GM21576 (cell line): ENCODE data around the gene GTSF1L.
A peak's percentile ranks its signal among the peaks of the same experiment; 100 is the strongest.

ENCODE experiments used
- ATAC-seq: cut with Tn5 transposase; IDR thresholded peaks from one replicate; pipeline ENCODE4 v1.9.1; 2021; ENCODE audit warnings: mild to moderate bottlenecking, moderate library complexity; ENCODE audit not compliant: unreplicated experiment

Gene GTSF1L

GRCh38 chr20:43746344-43747137 lies 19.7 kb upstream of the GTSF1L start:
- no peak for ATAC-seq

DNA sequence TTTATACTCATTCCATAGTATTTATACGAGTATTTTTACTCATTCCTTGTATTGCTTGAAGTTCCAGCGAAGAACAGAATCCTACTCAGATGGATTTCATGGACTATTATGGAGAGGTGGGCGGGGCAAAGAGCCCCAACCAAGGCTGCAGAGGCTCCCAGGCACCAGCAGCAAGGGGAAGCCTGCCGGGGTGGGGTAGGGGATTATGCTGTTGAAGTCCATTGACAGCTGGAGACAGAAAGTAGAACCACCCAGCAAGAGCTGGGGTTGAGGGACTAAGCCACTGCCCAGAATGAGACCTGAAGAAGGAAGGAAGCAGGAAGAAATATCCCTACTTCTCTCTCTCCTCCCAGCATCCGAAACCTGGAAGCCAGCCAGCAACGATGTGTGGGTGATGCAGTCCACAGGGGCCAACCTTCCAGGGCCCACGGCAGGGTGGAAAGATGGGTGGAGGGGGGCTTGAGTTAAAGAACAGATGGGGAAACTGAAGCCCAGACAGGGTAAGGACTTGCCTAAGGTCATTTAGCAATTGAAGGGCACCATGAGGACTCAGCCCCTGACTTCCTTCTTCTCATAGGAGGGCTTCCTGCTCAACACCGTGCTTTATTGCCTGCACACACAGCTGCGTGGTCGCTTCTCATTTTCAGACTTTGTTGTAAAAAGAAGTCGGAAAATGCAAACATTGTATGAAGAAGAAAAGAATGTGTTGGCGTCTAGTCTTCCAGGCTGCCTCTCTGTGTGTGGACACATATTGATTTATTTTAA lies 18.3 kb upstream of the GTSF1L start:
- no peak for ATAC-seq

- no peak for ATAC-seq
Observed at GRCh38 chr20:43744151-43744611, 17.4 kb upstream of the GTSF1L start.

DNA sequence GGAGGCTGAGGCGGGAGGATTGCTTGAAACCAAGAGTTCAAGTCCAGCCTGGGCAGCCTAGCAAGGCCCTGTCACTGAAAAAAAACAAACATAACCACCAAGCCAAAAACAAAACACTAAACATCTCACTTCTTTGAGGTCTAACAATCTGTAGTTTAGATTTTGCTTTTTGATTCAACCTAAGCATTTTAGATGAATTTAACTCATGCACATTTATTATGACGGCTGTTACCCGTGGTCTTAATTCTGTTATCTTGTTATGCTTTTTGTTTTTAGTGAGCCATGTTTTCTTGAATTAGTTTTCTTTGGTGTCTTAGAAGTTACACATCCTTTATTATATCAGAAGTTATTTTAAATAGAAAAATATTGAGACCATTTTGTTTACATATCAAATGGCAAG lies 13.8 kb upstream of the GTSF1L start:
- no peak for ATAC-seq

GRCh38 chr20:43739148-43739749 lies 12.4 kb upstream of the GTSF1L start:
- no peak for ATAC-seq

GRCh38 chr20:43737925-43738324 lies 11.1 kb upstream of the GTSF1L start:
- no peak for ATAC-seq

GRCh38 chr20:43736588-43737158 lies 9.9 kb upstream of the GTSF1L start:
- ATAC-seq: peak; percentile 67

DNA sequence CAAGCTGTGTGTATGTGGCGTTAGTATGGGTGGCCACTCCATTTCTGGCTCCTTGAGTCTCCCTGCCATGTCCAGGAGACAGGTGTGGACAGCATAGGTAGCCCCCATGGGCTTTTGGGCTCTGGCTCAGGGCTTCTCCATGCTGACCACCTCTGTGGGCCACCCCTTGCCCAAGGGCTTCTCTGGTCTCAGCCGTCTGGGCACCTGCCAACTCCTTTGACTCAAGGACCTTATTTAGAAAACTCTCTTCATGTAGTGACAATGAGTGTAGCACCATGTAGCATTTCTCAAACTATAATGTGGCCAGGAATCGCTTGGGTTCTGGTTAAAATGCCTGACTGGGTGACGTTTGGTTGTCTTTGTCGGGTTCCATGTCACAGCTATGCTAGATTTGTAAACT lies 5.1 kb upstream of the GTSF1L start:
- ATAC-seq: no peak

DNA sequence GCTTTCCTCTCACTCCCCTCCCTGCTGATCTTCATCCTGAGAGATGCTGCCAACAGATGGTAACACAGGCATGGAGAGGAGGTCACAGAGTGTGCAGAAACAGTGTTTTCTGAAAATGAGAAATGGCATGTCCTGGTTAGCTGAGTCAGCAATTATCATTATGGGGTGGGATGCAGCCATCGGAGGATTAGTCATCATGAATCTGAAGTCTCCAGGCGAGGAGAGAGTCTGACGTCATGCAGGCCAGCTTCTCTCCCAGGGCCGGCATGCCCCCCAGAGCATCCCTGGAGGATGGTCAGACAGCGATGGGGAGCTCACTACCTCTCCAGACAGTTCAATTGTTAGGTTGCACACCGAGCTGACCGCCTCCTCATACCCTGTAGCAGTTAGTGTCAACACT lies 4.7 kb upstream of the GTSF1L start:
- ATAC-seq: no peak

- ATAC-seq: no peak
Observed at GRCh38 chr20:43728686-43729255, 2.0 kb upstream of the GTSF1L start.

- ATAC-seq: no peak
Observed at GRCh38 chr20:43727980-43728590, 1.3 kb upstream of the GTSF1L start.

DNA sequence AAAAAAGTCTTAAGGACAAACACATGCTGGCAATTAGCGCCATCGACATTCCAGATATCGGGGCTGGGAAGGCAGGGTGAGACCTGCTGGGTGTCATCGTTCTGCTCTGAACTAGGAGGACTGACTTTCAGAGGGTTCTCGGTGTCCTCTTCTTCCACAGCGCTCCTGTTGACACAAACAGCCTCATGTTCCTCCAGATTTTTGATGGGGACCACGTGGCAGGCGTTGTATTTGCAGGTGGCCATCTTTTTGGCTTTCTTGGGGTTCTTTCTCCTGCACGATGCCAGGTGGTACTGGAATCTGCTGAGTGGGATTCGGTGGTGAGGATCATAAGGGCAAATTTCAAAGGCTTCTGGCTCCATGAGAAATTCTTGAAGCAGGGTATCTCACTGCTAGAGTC lies 469 bp downstream of the GTSF1L start:
- ATAC-seq: no peak

DNA sequence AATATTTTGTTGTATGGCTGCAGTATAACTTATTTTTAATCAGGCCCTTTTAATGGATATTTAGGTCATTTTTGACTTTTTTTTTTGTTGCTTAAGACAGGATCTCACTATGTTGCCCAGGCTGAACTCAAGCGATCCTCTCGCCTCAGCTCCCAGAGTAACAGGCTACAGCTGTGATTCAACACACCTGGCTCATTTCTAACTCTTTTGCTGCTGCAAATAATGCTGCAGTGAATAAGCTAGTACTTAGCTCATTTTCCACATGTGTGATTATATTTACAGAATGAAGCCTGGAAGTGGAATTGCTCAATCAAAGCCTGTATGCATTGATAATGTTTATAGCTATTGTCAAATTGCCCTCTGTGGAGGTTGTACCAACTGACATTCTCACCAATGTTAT lies 1.1 kb downstream of the GTSF1L start:
- no peak for ATAC-seq

DNA sequence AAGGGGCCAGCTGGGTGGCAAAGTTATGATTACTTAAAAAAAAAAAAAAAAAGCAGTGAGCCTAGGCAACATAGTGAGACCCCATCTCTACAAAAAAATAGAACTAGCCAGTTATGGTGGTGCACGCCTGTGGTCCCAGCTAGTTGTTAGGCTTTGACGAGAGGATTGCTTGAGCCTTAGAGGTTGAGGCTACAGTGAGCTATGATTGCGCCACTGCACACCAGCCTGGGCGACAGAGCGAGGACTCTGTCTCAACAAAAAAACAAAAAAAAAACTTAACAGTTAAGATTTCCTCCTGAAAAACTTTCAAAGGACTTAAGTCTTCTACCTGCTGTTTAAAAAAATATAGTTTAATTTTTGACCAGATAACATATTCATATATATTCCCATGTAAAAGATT lies 2.4 kb downstream of the GTSF1L start:
- no peak for ATAC-seq

- no peak for ATAC-seq
Observed at GRCh38 chr20:43723735-43724134, 3.1 kb downstream of the GTSF1L start.

DNA sequence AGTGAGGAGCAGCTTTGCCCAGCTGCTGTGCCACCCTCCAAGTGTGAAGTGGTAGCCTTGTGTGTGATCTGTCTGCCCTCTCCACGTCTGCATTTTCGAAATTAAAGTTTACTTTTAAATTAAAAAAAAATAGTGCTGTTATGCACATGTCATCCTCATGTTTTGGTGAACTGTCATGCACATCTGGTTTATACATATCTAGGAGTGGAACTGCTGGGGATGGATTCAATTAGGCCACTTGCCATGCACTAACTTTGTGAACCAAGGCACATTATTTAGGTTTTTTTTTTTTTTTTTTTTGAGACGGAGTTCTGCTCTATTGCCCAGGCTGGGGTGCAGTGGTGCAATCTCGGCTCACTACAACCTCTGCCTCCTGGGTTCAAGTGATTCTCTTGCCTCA lies 3.6 kb downstream of the GTSF1L start:
- ATAC-seq: no peak

DNA sequence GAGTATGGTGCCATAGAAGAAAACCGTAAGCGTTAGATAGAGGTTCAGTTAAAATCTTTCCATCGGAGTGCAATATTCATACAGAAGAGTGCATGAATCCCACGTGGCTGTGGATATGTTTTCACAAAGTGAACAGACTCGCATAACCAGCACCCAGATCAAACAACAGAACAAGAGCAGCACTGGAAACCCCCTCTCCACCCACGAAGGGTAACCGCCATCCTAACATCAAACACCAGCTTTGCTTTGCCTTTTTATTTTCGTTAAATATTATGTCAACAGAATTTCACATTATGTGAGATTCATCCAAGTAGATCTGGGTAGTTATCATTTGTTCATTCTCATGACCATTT lies 4.7 kb downstream of the GTSF1L start:
- no peak for ATAC-seq

- no peak for ATAC-seq
Observed at GRCh38 chr20:43721429-43722152, 5.2 kb downstream of the GTSF1L start.

DNA sequence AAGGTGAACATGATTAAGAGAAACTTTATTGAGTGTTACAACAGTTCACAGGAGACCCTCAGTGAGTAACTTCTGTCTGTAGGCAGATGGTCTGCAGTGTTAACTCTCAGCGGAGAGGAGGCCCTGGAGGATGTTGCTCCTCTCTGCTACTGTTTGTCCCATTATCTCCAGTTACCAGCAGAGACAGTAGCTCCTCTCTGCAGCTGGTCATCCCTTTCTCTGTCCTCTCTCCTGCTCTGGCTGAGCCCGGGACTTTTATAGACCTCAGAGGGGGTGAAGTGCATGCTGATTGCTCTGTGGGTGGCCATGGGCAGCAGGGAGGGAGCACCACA lies 5.7 kb downstream of the GTSF1L start:
- no peak for ATAC-seq

GRCh38 chr20:43720007-43720406 lies 6.8 kb downstream of the GTSF1L start:
- no peak for ATAC-seq
